Neural cell (in vitro differentiated cells): ENCODE measurements around the gene MYLK. TPM values are rescaled to one million over a fixed set of nuclear protein-coding genes. Genes with fewer than 3 reads are reported as not detected.
"Not testable (repeated sequence)": the region's sequence is repeated elsewhere in the genome, so short reads cannot be mapped to it uniquely, and the experiment has no call there.

Experiments
- H2AFZ ChIP-seq: fragments of 200-600, 300-800 bp; sonication (generic), shearing (Covaris generic); 2 replicates; pipeline ENCODE4 v1.6.0; 2014; ENCODE audit warnings: low read depth, mild to moderate bottlenecking, antibody characterized with exemption, low read length, moderate library complexity
- H3F3A ChIP-seq: fragments of 200-600 bp; shearing (Covaris generic); 2 replicates; pipeline ENCODE4 v1.6.1; 2016; ENCODE audit warnings: mild to moderate bottlenecking, moderate library complexity, mixed read lengths, antibody characterized with exemption, low read length; ENCODE audit not compliant: insufficient read depth, poor library complexity, severe bottlenecking
- H3K27ac ChIP-seq: fragments of 200-600, 300-800 bp; sonication (generic), shearing (Covaris generic); 2 replicates; pipeline ENCODE4 v1.5.1; 2014; ENCODE audit warnings: mild to moderate bottlenecking, low read length, moderate library complexity
- H3K27me3 ChIP-seq: fragments of 300-800, 200-600 bp; sonication (generic), shearing (Covaris generic); 2 replicates; pipeline ENCODE4 v1.6.0; 2014; ENCODE audit warnings: mild to moderate bottlenecking, low read depth, low read length, moderate library complexity; ENCODE audit not compliant: insufficient read depth
- H3K36me3 ChIP-seq: fragments of 300-800, 200-600 bp; sonication (generic), shearing (Covaris generic); 2 replicates; pipeline ENCODE4 v1.5.1; 2014; ENCODE audit warnings: mild to moderate bottlenecking, antibody characterized with exemption, low read length, moderate library complexity; ENCODE audit not compliant: insufficient read depth
- H3K4me2 ChIP-seq: fragments of 300-800, 200-600 bp; sonication (generic), shearing (Covaris generic); 2 replicates; pipeline ENCODE4 v1.6.0; 2014; ENCODE audit warnings: mild to moderate bottlenecking, low read length
- H3K4me3 ChIP-seq: fragments of 300-800, 200-600 bp; sonication (generic), shearing (Covaris generic); 2 replicates; pipeline ENCODE4 v1.5.1; 2014; ENCODE audit warnings: mild to moderate bottlenecking, low read length, moderate library complexity
- H3K79me2 ChIP-seq: fragments of 200-600 bp; shearing (Covaris generic); replicated peaks from 2 replicates; pipeline ENCODE4 v1.6.0; 2014; ENCODE audit warnings: mild to moderate bottlenecking, low read length, moderate library complexity; ENCODE audit not compliant: insufficient read depth
- H3K9ac ChIP-seq: fragments of 300-800, 200-600 bp; sonication (generic), shearing (Covaris generic); 2 replicates; pipeline ENCODE4 v1.6.1; 2016; ENCODE audit warnings: mild to moderate bottlenecking, low read length, mixed read lengths
- H3K9me2 ChIP-seq: fragments of 200-600 bp; shearing (Covaris generic); 2 replicates; pipeline ENCODE4 v1.6.1; 2016; ENCODE audit warnings: mild to moderate bottlenecking, low read length, mixed read lengths; ENCODE audit not compliant: insufficient read depth
- H3K9me3 ChIP-seq: fragments of 200-600, 300-800 bp; sonication (generic), shearing (Covaris generic); 2 replicates; pipeline ENCODE4 v1.6.1; 2016; ENCODE audit warnings: mild to moderate bottlenecking, mixed run types, low read length, moderate library complexity, mixed read lengths
- H4K20me1 ChIP-seq: fragments of 200-600 bp; shearing (Covaris generic); 2 replicates; pipeline ENCODE4 v1.6.1; 2016; ENCODE audit warnings: mild to moderate bottlenecking, mixed run types; ENCODE audit not compliant: insufficient read depth
- CTCF ChIP-seq: fragments of 450-650 bp; IDR thresholded peaks from 2 replicates; pipeline ENCODE4 v1.5.1; 2014; ENCODE audit warnings: antibody characterized with exemption, mild to moderate bottlenecking, moderate library complexity; ENCODE audit not compliant: poor library complexity, severe bottlenecking
- EP300 ChIP-seq: fragments of 450-650 bp; conservative IDR thresholded peaks from 2 replicates; pipeline ENCODE4 v1.6.1; 2014; ENCODE audit warnings: antibody characterized with exemption, mild to moderate bottlenecking, moderate library complexity; ENCODE audit not compliant: poor library complexity, severe bottlenecking
- EZH2 ChIP-seq: fragments of 200-600, 300-800 bp; shearing (Covaris generic), sonication (generic); IDR thresholded peaks from 2 replicates; pipeline ENCODE4 v1.6.1; 2014; ENCODE audit warnings: antibody characterized with exemption, low read length, borderline replicate concordance, mild to moderate bottlenecking; ENCODE audit not compliant: insufficient read depth, poor library complexity, severe bottlenecking
- MXI1 ChIP-seq: fragments of 450-650 bp; conservative IDR thresholded peaks from 2 replicates; pipeline ENCODE4 v1.6.1; 2014; ENCODE audit warnings: antibody characterized with exemption, mild to moderate bottlenecking; ENCODE audit not compliant: poor library complexity, severe bottlenecking
- POLR2AphosphoS5 ChIP-seq: IDR thresholded peaks from 2 replicates; pipeline ENCODE4 v1.6.1; 2012
- RAD21 ChIP-seq: fragments of 450-650 bp; conservative IDR thresholded peaks from 2 replicates; pipeline ENCODE4 v1.6.1; 2014; ENCODE audit warnings: antibody characterized with exemption, mild to moderate bottlenecking, moderate library complexity
- REST ChIP-seq: IDR thresholded peaks from 2 replicates; pipeline ENCODE4 v1.6.1; 2012; ENCODE audit warnings: borderline replicate concordance
- SMC3 ChIP-seq: fragments of 450-650 bp; conservative IDR thresholded peaks from 2 replicates; pipeline ENCODE4 v1.6.1; 2014; ENCODE audit warnings: antibody characterized with exemption, mild to moderate bottlenecking, moderate library complexity; ENCODE audit not compliant: poor library complexity
- TAF1 ChIP-seq: IDR thresholded peaks from 2 replicates; pipeline ENCODE4 v1.6.1; 2012; ENCODE audit warnings: low read depth
- polyA plus RNA-seq: library from polyadenylated mRNA; depleted of rRNA; stranded (reverse); fragments of >200 nt; gene quantifications from 2 replicates; pipeline ENCODE4 v1.2.3, GENCODE V29; 2014

The MYLK gene
- polyA plus RNA-seq, 1 donor from 2014 or later = 0.43 TPM

GRCh38 chr3:123613543-123613942 lies 270.6 kb downstream of the MYLK start:
- no peaks in the 10 kb centered on the region for H3F3A ChIP-seq
- no peak overlapping the region for H3K4me2 ChIP-seq
- no peak overlapping the region for H3K4me3 ChIP-seq
- H3K79me2 ChIP-seq = no peaks in the 10 kb centered on the region
- no peak overlapping the region for H2AFZ ChIP-seq
- no peaks in the 10 kb centered on the region for H4K20me1 ChIP-seq
- TF ChIP-seq EZH2 (no peak), MXI1 (no peak), REST (no peak), TAF1 (no peak), POLR2AphosphoS5 (no peak), SMC3 (no peak), EP300 (no peak), CTCF (no peak), RAD21 (no peak)
- H3K27me3 ChIP-seq = no peaks in the 10 kb centered on the region
- no peaks in the 10 kb centered on the region for H3K9me3 ChIP-seq
- no peak overlapping the region for H3K27ac ChIP-seq
- H3K36me3 ChIP-seq = no peaks in the 10 kb centered on the region
- H3K9me2 ChIP-seq = no peaks in the 10 kb centered on the region
- H3K9ac ChIP-seq = no peak overlapping the region

GRCh38 chr3:123611674-123612073 lies 272.5 kb downstream of the MYLK start:
- H4K20me1 ChIP-seq, H3K36me3 ChIP-seq, H3K4me2 ChIP-seq, H3K9me3 ChIP-seq, H3K27ac ChIP-seq, H3K4me3 ChIP-seq, H3K79me2 ChIP-seq, H3F3A ChIP-seq, H2AFZ ChIP-seq, H3K9ac ChIP-seq, H3K27me3 ChIP-seq, H3K9me2 ChIP-seq: not testable (repeated sequence)

- Histone ChIP-seq H3K9me3 (no peaks in the 10 kb centered on the region), H3K4me3 (no peak overlapping the region), H3K27ac (no peak overlapping the region), H3K9me2 (no peaks in the 10 kb centered on the region), H2AFZ (no peak overlapping the region), H3K9ac (no peak overlapping the region), H3K4me2 (no peak overlapping the region), H3K36me3 (no peaks in the 10 kb centered on the region), H4K20me1 (no peaks in the 10 kb centered on the region), H3K79me2 (no peaks in the 10 kb centered on the region), H3K27me3 (no peaks in the 10 kb centered on the region), H3F3A (no peaks in the 10 kb centered on the region)
- TF ChIP-seq RAD21 (no peak), REST (no peak), TAF1 (no peak), EZH2 (no peak), POLR2AphosphoS5 (no peak), CTCF (no peak), SMC3 (no peak), MXI1 (no peak), EP300 (no peak)
Measured at GRCh38 chr3:123611082-123611481, 273.1 kb downstream of the MYLK start.
